HG03108 (cell line): ENCODE data around the gene SASH3.
A peak's percentile ranks its signal among the peaks of the same experiment; 100 is the strongest.

Source experiments
- ATAC-seq: cut with Tn5 transposase; IDR thresholded peaks from one replicate; pipeline ENCODE4 v1.9.1; 2021; ENCODE audit warnings: moderate library complexity; ENCODE audit not compliant: unreplicated experiment

Gene SASH3

DNA sequence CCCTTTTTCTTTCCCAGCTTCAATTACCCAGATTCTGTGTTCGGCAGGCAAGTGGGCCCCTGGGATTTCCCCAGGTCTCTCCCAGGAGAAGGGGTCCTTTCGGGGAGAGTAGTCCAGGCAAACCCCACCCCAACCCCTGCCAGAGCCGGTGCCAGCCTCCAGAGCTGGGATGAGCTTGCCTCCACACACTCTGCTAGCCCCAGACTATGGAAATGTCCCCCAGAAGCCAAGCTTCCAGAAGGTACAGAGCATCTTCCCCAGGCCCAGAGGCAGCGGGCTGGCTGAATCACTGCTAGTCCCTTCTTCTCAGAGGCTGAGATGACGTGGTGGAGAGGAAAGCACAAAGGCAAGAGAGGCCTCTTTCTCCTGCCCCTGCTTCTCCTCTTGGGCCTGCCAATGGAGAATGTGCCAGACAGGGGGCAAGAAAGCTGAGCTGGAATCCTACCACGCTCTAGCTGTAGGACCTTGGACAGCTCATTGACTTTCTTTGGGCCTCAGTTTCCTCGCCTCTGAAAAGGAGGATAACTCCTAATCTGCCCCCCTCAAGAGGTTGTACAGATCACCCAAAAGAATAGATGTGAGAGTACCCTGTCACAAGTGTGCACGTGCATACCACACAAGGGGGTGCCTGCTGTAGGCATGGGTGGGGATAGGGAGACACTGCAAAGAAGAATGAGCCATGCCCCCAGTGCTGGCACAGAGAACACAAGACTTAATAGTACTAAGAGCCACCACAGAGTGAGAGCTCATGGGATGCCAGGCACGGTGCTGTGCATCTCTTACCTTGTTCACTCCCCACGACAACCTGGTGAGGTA, 2.1 kb downstream of the SASH3 start:
- no peak for ATAC-seq

DNA sequence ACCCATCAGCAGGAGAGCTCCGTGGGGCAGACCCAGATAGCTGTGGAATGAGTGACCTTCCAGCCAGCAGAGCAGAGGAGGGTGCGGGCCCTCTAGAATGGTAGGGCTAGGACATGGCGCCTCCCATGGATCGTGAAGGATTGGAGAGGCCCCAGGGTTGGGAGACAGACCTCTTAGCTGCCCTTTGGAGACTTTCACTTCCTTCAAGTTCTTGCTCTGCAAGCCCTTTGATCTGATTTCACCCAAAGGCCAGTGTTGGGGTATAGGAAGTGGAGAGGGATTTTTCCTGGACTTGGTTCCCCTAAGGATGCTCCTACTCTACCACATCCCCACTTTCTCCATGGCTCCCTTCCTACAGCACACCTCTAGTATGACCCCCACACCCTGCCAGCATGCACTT, 3.0 kb downstream of the SASH3 start:
- no peak for ATAC-seq

DNA sequence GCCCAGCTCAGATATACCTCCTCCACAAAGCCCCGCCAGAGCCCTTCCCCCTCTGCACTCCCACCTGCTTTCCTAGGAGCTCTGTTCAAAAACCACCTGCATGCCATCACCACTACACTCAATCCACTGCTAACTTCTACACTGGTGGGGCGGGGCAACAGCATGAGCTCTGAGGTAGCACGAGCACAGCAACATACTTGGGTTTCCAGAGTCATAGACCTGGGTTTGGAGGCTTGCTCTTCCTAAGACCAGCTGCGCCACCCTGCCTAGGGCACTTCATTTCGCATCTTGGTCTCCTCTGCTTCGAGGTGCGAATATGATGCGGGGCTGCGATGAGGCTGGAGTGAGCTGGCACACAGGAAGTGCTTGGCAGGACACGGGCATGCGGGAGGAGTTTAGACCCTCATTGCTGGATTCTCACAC, 3.6 kb downstream of the SASH3 start:
- no peak for ATAC-seq

DNA sequence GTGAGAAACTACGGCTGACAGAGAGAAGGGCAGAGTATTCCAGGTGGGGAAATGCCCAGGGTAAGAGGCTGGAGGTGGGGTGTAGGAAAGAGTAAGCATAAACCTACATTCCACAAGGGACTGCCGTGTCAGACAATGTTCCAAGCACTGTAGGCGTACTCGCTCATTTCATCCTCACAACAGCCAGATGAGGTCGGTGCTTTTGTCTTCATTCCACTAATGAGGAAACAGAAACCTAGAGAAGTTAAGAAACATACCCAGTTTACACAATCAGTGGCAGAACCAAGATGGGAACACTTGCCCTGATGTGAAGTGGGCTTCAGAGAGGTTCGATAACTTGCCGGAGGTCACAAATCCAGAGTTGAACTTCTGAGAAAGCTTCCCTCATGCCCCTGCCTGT, 4.6 kb downstream of the SASH3 start:
- no peak for ATAC-seq

DNA sequence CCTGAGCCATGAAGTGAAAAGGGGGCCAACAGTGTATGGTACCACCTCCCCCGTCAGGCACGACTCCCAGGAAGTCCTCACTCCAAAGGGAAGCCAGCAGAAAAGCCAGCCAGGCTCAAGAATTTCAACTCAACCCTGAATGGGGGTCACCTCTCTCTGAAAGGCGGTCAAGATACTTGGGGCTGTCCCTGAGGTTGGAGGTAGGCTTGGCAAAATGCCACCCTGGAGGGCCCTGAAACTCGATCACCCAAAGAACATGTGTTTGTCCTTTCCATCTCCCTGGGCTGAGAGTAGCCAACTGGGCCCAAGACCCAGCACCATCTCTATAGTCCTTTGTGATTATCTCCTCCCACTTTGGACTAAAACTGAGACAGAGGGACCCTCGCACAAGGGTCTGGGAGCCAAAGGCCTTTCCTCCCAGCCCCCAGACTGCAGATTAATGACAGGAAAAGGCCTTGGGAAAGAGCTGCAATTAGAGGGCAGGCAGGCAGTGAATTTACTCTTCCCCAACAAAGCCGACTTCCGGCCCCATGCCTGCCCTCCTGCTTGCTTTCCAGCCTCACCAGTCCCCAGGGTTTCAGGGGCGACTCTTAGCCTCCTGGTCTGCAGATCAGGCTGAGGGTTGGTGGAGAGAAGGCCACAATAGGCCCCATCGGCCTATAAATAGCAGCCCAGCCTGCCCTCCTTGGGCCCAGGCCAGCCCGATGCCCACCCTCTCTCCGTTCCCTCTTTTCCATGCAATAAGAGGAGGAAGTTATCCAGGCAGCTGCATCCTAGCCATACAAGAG, 5.6 kb downstream of the SASH3 start:
- no peak for ATAC-seq

DNA sequence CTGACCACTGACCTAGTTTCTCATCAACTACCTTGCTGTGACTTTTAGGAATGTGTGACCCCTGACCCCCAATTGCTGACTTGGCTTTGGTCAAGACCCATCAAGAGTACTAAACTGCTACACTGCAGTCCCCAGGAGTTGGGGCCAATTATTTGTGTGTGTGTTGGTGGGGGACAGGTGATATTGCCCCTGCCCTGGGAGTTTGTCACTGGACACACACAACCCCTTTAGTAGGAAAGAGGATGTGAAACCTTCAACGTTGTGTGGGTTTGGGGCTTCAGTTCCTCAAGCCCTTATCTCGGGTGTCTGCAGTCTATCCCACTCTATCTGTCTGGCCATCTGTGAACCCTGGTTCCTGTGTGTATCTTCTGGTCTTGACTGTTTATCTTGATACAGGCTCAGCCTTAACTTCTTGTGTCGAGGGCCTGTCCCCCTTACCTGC, 6.5 kb downstream of the SASH3 start:
- peak; percentile 71 for ATAC-seq

DNA sequence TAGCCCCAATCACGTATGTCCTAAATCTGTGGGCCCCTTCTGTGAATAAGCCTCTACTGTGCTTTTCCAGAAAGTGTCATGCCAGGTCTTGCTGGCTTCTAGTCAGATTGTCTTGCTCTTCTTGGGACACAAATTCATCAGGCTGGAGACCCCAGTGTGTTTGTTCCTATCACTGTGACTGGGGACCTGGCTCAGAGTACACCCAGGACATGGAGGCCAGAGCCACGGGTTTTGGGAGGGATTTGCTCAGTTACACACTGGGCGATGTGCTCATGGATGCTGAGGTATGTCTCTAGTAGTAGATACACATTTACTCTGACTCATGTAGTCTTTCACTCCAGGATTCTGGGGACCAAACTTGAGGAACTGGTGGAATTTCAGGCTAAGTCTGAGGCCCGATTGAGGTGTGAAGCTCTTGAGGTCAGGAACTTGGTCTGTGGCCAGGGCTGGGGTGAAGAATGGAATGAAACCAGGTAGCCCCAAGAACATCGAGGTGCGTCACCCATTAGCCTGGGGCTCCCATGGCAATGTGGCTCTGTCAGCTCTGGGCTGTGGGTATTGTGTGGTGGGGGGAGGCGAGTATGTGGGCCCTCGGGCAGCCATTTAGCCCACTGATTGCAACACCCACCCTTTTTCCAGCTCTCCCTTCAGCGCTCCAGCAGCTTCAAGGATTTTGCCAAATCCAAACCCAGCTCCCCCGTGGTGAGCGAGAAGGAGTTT, 7.7 kb downstream of the SASH3 start:
- no peak for ATAC-seq

DNA sequence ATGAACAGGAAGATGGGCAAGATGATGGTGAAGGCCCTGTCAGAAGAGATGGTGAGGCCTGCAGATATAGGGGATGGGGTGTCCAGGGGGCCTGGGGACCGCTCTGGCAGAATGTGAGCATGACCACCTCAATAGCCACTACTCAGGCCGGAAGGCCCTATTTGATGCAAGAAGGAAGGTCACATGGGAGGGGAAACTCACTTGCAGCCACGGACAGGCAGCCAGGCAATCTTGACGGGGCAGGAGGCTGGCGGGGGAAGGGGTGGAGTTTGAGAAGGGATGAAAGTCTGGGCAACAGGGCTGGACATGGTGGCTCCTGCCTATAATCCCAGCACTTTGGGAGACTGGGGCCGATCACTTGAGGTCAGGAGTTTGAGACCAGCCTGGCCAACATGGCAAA, 8.8 kb downstream of the SASH3 start:
- ATAC-seq: no peak

DNA sequence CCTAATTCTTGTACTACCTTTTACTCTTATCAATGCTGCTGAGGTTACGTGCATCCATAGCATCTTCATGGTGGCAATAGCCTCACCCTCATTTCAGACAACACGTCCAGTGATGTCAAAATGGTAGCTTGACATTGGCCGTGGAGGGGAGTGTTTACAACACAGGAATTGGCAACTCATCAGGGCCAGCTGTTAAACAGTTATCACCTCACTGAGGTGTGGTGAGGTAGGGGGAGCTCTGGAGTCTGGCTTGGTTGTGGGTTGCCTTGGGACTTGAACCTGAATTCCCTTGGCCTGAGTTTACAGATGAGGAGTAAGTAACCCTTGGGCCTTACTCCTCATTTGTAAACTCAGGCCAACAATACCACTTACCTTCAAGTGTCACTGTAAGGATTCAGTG, 10.4 kb downstream of the SASH3 start:
- no peak for ATAC-seq

DNA sequence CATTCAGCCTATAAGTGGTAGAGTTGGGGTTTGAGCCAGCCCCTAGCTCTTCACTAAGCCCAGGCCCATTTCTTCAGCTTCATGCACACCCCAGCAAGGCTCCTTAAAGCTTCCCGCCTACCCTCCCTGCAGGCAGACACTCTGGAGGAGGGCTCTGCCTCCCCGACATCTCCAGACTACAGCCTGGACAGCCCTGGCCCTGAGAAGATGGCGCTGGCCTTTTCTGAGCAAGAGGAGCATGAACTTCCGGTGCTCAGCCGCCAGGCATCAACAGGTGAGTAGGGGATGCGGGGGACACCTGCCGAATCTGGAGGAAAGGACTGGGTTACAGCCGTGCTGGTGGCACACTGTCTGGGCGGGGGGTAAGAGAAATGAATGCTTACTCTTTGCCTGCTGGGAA, 11.1 kb downstream of the SASH3 start:
- ATAC-seq: no peak

DNA sequence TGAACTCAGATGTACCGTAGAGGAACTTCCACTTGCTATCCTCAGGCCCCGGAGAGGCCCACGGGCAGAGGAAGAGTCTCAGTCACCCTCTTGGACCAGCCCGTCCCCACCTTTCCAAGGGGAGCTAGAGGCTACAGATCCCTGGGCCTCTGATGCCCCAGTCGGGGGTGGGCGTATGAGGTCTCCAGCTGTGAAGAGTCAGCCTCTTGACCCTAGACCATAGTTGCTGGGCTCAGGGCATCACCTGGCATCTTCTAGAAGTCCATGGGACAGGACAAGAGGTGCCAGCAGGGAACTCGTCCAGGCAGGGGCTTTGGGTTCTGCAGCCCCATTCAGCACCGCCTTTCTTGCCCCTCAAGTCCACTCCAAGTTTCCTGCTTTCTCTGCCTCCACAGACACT, 11.6 kb downstream of the SASH3 start:
- ATAC-seq: no peak

DNA sequence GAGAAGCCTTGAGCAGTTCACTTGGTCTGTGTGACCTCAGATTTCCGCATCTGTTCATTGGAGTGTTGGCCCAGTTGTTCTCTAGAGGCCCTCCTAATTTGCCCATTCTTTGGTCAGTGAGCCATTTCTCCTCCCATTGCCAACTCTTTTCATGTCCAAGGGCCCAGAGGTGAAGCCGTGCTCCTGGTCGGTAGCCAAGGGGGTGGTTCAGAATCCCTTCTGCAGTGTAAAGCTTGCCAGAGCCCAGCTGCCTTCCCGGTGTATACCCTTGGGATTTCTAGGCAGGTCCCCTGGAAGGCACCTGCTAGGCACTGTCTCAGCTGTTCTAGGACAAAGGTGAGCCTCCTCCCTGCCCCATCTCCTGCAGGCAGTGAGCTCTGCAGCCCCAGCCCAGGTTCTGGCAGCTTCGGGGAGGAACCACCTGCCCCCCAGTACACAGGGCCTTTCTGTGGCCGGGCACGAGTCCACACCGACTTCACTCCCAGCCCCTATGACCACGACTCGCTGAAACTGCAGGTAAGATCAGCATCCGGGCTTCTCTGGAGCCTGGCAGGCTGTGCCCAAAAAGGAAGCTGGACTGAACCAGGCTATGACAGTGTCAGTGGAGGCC, 12.3 kb downstream of the SASH3 start:
- no peak for ATAC-seq

DNA sequence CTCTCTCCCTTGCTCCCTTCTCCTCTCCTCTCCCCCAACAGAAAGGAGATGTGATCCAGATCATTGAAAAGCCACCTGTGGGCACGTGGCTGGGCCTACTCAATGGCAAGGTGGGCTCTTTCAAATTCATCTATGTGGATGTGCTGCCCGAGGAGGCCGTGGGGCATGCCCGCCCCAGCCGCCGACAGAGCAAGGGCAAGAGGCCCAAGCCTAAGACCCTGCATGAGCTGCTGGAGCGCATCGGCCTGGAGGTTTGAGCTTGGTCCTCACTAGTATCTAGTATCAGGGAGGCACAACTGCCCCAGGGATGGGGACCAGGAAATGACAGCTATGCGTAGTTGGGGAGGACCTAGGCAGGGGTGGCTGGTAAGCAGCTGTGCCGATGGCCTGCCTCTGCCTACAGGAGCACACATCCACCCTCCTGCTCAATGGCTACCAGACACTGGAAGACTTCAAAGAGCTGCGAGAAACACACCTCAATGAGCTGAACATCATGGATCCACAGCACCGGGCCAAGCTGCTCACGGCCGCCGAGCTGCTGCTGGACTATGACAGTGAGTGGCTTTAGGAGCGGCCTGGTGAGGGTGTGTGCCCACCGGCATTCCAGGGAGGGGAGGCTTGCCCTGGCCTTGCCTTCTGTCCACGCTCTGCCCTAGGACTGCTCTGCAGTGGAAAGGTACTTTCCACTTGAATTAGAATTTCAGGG, 13.0 kb downstream of the SASH3 start:
- no peak for ATAC-seq

DNA sequence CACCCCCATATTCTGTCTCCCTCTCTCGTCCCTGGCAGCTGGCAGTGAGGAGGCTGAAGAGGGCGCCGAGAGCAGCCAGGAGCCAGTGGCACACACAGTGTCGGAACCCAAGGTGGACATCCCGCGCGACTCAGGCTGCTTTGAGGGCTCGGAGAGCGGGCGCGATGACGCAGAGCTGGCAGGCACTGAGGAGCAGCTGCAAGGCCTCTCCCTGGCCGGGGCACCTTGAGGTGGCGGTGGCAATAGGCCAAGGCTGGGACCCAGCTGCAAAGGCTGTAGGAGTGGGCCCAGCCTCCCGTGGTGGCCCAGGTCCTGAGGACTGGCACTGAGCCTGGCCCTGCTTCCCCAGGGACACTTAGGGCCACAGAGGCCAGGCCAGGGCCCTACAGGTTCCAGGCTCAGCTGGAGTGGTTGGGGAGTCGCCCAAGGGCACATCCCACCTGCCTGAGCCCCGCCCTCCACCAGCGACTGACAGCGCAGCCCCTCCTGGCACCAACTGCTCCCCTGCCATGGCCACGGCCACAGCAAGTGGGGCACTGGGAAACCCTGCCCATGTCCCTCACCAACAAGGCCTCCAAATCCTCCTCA, 13.9 kb downstream of the SASH3 start:
- no peak for ATAC-seq

DNA sequence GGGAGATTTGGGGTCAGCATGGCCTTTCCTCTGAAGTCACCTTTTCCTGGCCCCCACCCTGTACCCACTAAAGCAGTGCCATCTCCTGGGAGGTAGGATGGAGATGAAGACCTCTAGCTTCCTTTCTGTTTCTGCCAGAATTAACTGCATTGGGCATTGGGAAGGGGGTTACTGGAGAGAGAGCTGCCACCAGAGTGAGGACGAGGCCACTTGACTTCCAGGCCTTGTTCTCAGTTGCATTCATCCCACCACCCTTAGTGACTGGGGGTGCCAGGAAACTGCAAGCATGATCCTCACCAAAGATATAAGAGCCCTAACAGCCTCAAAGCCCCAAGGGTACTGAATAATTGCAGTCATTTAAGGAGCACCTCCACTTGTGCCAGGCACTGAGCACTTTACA, 15.8 kb downstream of the SASH3 start:
- ATAC-seq: no peak

DNA sequence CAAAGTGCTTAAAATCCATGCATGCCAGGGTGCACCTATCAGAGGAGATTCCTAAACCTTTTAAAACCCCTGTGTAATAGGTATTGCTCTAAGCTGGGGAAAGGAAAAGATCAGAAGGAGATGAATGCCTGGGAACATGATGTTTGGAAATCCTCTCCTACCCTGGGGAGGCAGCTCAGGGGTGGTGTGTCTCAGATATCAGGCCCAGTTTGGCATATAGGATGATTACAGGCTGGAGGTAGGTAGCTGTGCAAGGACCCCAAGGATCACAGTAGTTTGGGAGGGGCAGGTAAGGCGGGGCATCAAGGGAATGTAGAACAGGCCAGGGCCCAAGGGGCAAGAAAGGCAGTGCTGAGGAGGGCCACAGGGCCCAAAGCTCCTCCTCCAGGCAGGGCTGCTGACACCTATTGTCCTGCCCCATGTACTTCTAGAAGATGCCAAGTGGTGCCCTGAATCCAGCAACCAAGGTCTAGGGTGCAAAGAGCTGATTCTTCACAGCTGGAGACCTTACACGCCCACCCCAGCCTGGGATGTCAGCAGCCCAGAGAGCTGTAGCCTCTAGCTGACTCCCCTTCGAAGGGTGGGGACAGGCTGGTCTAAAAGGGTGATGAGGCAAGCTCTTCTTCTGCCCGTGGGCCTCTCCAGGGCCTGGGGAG, 17.6 kb downstream of the SASH3 start:
- ATAC-seq: no peak

DNA sequence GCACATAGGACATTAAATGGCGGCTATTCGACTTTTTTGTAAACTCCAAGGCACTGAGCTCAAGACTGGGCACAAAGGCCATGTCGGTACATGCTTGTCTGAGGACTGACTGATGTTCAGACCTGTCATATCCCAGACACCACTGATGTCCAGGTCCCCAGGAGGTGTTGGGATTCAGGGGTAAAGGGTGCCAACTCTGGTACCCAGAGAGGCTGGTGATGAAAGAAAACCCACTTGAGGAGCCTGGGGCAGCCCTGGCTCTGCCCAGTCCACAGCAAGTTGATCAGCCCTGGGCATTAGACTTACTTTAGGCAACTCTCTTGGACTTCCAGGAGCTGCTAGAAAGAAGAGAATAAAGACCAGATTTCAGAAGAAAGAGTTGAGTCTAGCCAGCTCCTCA, 18.7 kb downstream of the SASH3 start:
- ATAC-seq: no peak

DNA sequence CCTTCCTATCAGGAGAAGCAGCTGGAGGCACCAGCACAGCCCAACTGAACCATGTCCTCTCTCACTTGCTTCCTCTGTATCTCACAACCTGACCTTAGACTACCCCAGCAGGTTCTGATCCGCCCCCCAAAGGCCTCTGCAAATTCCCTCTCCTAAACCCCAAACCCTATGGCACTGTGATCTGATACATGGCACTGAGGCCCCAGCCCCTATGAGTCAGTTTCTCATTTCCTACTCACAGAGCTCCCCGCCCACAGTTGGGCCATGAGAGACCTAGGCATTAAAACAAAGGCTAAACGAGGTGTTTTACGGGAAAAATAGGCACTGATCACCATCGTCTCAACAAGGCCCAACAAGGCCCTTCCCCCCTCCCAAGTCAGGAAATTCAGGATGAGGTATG, 19.1 kb downstream of the SASH3 start:
- no peak for ATAC-seq

DNA sequence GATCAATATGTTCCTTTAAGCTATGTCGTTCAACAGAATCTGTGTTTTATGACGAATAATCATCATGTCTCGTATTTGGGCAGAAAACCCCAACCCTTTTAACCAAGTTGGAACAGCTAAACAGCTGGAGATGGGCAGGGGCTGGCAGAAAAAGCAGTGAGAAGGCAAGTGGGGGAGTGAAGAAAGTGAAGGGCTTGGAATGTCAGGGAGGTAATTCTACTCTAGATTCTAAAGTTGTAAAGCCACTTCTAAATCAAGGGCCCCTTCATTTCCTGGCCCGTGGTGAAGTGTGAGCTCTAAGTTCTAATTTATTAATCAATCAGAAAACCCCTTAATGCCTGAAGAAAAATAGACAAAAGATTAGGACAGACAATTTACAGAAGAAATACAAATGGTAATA, 20.4 kb downstream of the SASH3 start:
- ATAC-seq: no peak

DNA sequence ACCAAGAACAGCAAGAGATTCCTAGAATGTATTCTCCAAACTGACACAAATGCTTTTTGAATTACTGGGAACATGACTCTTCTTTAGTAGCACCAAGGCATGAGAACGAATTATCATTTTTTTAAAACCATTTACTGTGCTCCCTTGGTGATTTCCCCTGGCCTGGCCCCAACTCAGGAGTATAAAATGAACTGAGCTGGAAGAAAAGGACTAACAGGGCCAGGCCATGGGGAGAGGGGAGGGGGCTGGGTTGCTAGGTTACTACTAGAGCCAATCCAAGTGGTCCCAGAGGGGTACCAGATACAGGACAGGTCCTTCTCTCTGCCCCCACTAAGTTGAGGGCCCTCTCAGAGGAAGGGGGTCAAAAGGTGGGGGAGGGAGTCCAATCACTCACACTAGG, 23.1 kb downstream of the SASH3 start:
- no peak for ATAC-seq
